Osteocyte (in vitro differentiated cells): Measurements from ENCODE around the gene PIP4K2B. TPM values are rescaled to one million over a fixed set of nuclear protein-coding genes. Genes with fewer than 3 reads are reported as not detected.

Experiments
- DNase-seq: peaks from one replicate; pipeline ENCODE4 v3.0.0; 2021; ENCODE audit warnings: mixed read lengths; ENCODE audit not compliant: unreplicated experiment; ENCODE audit errors: extremely low spot score
- H3K27ac Mint-ChIP-seq: one replicate; pipeline ENCODE4 v1.8.0; 2021; ENCODE audit warnings: mild to moderate bottlenecking, mixed read lengths; ENCODE audit not compliant: unreplicated experiment
- H3K27me3 Mint-ChIP-seq: one replicate; pipeline ENCODE4 v1.8.0; 2021; ENCODE audit warnings: mixed read lengths; ENCODE audit not compliant: unreplicated experiment
- H3K36me3 Mint-ChIP-seq: one replicate; pipeline ENCODE4 v1.8.0; 2021; ENCODE audit warnings: mixed read lengths; ENCODE audit not compliant: unreplicated experiment
- H3K4me1 Mint-ChIP-seq: one replicate; pipeline ENCODE4 v1.8.0; 2021; ENCODE audit warnings: mixed read lengths; ENCODE audit not compliant: unreplicated experiment
- H3K4me3 Mint-ChIP-seq: one replicate; pipeline ENCODE4 v1.8.0; 2021; ENCODE audit warnings: mild to moderate bottlenecking, moderate library complexity, mixed read lengths; ENCODE audit not compliant: unreplicated experiment
- H3K9me3 Mint-ChIP-seq: one replicate; pipeline ENCODE4 v1.8.0; 2021; ENCODE audit warnings: mixed read lengths; ENCODE audit not compliant: unreplicated experiment
- CTCF ChIP-seq: fragments of 200-600 bp; sonication (generic); IDR thresholded peaks from 2 replicates; pipeline ENCODE4 v1.5.0; 2021; ENCODE audit warnings: antibody characterized with exemption, mild to moderate bottlenecking, moderate library complexity
- long read RNA-seq: library from polyadenylated mRNA; unstranded; transcript quantifications from one replicate; pipeline ENCODE4 v2.0.0, GENCODE V29; 2021
- total RNA-seq: library from RNA; stranded (reverse); gene quantifications from 2 replicates; pipeline ENCODE4 v1.2.1, GENCODE V29; 2021

Gene PIP4K2B
- total RNA-seq: 70.2 and 77.4 TPM in 2 replicates
- long read RNA-seq, full-length matches to known transcripts: 2 of 49 reads
- long read RNA-seq, partial matches to known transcripts: 8 of 49 reads
- long read RNA-seq, other reads (novel, unspliced or antisense): 39 of 49 reads

- no peak for TF ChIP-seq CTCF
- Mint-ChIP-seq H3K27ac (peak within 1 kb of the TSS; percentile 92), H3K27me3 (no peaks in the 10 kb centered on the region), H3K9me3 (no peaks in the 10 kb centered on the region), H3K36me3 (peaks cover 32% of the 10 kb centered on the region), H3K4me3 (peak within 1 kb of the TSS; percentile 98), H3K4me1 (peaks cover 34% of the 10 kb centered on the region)
- DNase-seq: peak; percentile 98
These were observed at the start of gene PIP4K2B for GRCh38 chr17:38799501-38800236. Gene PIP4K2B, minus strand, starts transcription at chr17:38799556. Its CDS starts 132 bp downstream, at chr17:38799424.

- TF ChIP-seq CTCF: no peak
- H3K27ac Mint-ChIP-seq: no peak overlapping the region
- H3K4me1 Mint-ChIP-seq: peaks cover 33% of the 10 kb centered on the region
- no peaks in the 10 kb centered on the region for H3K9me3 Mint-ChIP-seq
- H3K36me3 Mint-ChIP-seq: peaks cover 51% of the 10 kb centered on the region
- DNase-seq: no peak
- no peak overlapping the region for H3K4me3 Mint-ChIP-seq
- no peaks in the 10 kb centered on the region for H3K27me3 Mint-ChIP-seq
These were observed 49.2 kb upstream of the PIP4K2B start for GRCh38 chr17:38848557-38848891.

GRCh38 chr17:38844261-38844757 lies 45.0 kb upstream of the PIP4K2B start:
- no peak for TF ChIP-seq CTCF
- Mint-ChIP-seq H3K9me3 (no peaks in the 10 kb centered on the region), H3K4me3 (no peak overlapping the region), H3K27ac (peak overlapping the region; percentile 45), H3K36me3 (peaks cover 14% of the 10 kb centered on the region), H3K4me1 (peaks cover 1% of the 10 kb centered on the region), H3K27me3 (no peaks in the 10 kb centered on the region)
- no peak for DNase-seq

GRCh38 chr17:38825762-38826247 lies 26.4 kb upstream of the PIP4K2B start:
- Mint-ChIP-seq H3K27ac (peak overlapping the region; percentile 100), H3K27me3 (peaks cover 4% of the 10 kb centered on the region), H3K4me3 (peak overlapping the region; percentile 98), H3K9me3 (no peaks in the 10 kb centered on the region), H3K36me3 (peaks cover 3% of the 10 kb centered on the region), H3K4me1 (peaks cover 24% of the 10 kb centered on the region)
- no peak for TF ChIP-seq CTCF
- DNase-seq: no peak
